ENCODE measurements around the gene SEL1L2. TPM values are rescaled to one million over a fixed set of nuclear protein-coding genes. Genes with fewer than 3 reads are reported as not detected.

SEL1L2 gene
- total and polyA plus RNA-seq, 4 donors = not detected

DNA sequence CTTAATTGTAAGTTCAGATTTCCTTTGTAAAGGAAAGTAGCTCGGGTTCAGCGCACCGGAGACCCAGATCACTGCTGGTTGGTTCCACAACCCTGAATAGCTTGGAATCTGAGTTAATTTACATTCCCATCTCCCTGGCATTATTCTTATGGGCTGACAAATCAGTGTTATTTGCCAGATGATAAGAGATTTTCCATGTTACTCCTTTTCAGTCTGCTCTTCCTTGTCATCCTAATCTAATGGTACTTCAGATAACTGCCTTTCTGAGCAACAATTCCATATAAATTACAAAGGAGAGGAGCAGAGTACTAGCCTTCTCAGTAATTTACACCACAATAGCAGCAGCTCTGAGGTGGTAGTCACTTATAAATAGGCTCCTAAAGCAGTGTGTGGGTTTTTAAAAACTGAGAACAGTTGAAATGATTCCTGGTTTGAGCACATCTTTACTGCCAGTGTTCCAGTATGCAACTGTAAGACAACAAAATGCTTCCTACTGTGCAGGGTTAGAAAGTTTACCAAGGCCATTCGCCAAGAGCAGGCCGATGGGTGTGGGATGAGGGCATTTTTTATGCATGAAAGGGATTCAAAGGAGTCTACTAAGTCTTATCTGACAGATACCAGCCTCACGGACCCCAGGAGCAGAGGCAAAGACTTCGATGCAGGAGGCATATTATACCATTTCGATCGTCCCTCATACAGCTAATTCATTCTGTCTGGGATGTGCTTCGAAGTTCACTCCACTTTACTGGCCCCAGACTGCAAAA is 115.8 kb downstream of the SEL1L2 start:
- Histone ChIP-seq H3K36me3 (ENCODE audit: control insufficient read depth in 4 of 4, insufficient read depth in 4 of 4, low read length in 4 of 4) (no peaks in the 10 kb centered on the region), H3K9me3 (ENCODE audit: control insufficient read depth in 4 of 4, insufficient read depth in 3 of 4, low read length in 3 of 4) (no peaks in the 10 kb centered on the region), H3K4me1 (ENCODE audit: control insufficient read depth in 5 of 5, insufficient read depth in 5 of 5, low read length in 5 of 5) (no peaks in the 10 kb centered on the region), H3K27ac (ENCODE audit: low read depth in 1 of 2, low read length in 1 of 2) (no peak overlapping the region), H3K27me3 (ENCODE audit: control insufficient read depth in 3 of 3, insufficient read depth in 3 of 3, low read length in 2 of 3) (no peaks in the 10 kb centered on the region), H3K9ac (ENCODE audit: insufficient read depth in 1 of 2, low read length in 2 of 2) (no peak overlapping the region), H3K4me3 (no peak overlapping the region)
- TF ChIP-seq, protein P1, sequence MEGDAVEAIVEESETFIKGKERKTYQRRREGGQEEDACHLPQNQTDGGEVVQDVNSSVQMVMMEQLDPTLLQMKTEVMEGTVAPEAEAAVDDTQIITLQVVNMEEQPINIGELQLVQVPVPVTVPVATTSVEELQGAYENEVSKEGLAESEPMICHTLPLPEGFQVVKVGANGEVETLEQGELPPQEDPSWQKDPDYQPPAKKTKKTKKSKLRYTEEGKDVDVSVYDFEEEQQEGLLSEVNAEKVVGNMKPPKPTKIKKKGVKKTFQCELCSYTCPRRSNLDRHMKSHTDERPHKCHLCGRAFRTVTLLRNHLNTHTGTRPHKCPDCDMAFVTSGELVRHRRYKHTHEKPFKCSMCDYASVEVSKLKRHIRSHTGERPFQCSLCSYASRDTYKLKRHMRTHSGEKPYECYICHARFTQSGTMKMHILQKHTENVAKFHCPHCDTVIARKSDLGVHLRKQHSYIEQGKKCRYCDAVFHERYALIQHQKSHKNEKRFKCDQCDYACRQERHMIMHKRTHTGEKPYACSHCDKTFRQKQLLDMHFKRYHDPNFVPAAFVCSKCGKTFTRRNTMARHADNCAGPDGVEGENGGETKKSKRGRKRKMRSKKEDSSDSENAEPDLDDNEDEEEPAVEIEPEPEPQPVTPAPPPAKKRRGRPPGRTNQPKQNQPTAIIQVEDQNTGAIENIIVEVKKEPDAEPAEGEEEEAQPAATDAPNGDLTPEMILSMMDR (IDR thresholded peaks at IDR 0.05; ENCODE audit: control extremely low read depth, extremely low read depth) = no peak
- DNase-seq = no peak
- ATAC-seq (ENCODE audit: insufficient read depth, low FRiP score) = no peak
- WGBS, 2 donors = 67 to 70% methylated on average over 10 of the region's 10 CpGs

DNA sequence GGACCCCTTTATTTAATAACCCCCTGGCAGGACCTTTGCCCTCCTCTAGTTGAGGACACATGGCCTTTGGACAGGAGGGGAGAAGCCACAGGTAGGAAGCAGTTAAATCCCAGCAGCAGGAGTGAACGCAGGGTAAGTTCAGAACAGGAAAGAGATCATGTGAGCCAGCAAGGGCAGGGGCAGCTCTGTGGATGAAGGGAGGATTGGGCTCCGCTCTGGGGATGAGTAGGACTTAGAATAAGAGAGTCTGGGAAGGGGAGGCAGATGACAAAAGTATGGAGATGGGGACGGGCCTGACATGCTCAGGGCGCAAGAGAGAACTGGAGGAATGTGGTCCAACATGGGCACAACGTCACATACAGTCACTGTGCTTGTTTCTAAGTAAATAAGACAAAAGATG is 116.6 kb downstream of the SEL1L2 start:
- TF ChIP-seq, protein P1 (IDR thresholded peaks at IDR 0.05; ENCODE audit: control extremely low read depth, extremely low read depth) = no peak
- Histone ChIP-seq H3K9me3 (ENCODE audit: control insufficient read depth in 4 of 4, insufficient read depth in 3 of 4, low read length in 3 of 4) (no peaks in the 10 kb centered on the region), H3K9ac (ENCODE audit: insufficient read depth in 1 of 2, low read length in 2 of 2) (no peak overlapping the region), H3K36me3 (ENCODE audit: control insufficient read depth in 4 of 4, insufficient read depth in 4 of 4, low read length in 4 of 4) (no peaks in the 10 kb centered on the region), H3K4me3 (no peak overlapping the region), H3K4me1 (ENCODE audit: control insufficient read depth in 5 of 5, insufficient read depth in 5 of 5, low read length in 5 of 5) (no peaks in the 10 kb centered on the region), H3K27me3 (ENCODE audit: control insufficient read depth in 3 of 3, insufficient read depth in 3 of 3, low read length in 2 of 3) (no peaks in the 10 kb centered on the region), H3K27ac (ENCODE audit: low read depth in 1 of 2, low read length in 1 of 2) (no peak overlapping the region)
- DNase-seq (no peak), ATAC-seq (ENCODE audit: insufficient read depth, low FRiP score) (no peak)
- WGBS, 2 donors = 68 to 73% methylated on average over 5 of the region's 5 CpGs

DNA sequence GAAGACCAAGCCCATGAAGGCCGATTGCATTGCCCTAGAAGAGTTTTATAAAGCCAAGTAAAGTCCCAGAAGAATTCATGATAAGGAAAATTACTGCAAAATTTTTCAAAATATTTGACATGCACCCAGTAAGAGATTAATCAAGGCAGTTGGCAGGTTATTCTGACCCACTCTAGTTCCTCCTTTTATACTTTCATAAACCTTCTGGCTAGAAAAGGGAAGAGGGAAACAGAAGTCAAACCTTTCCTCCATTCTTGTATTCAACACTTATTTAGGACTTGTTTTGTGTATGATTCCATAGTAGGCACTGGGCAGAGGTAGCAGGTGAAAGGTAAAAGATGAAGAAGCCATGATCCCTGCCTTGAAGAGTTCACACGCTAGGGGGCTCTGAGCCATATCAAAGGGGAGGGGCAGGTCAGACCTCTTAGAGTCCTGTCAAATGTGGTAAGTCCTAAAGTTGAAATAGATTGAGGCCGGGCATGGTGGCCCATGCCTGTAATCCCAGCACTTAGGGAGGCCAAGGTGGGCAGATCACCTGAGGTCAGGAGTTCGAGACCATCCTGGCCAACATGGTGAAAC is 120.2 kb downstream of the SEL1L2 start:
- H3K27me3 ChIP-seq (ENCODE audit: control insufficient read depth in 3 of 3, insufficient read depth in 3 of 3, low read length in 2 of 3) = no peaks in the 10 kb centered on the region
- H3K27ac ChIP-seq (ENCODE audit: low read depth in 1 of 2, low read length in 1 of 2) = no peak overlapping the region
- H3K36me3 ChIP-seq (ENCODE audit: control insufficient read depth in 4 of 4, insufficient read depth in 4 of 4, low read length in 4 of 4) = no peaks in the 10 kb centered on the region
- WGBS, 2 donors = 76 to 84% methylated on average over 4 of the region's 4 CpGs
- TF ChIP-seq, protein P1 (IDR thresholded peaks at IDR 0.05; ENCODE audit: control extremely low read depth, extremely low read depth) = no peak
- no peaks in the 10 kb centered on the region for H3K9me3 ChIP-seq (ENCODE audit: control insufficient read depth in 4 of 4, insufficient read depth in 3 of 4, low read length in 3 of 4)
- ATAC-seq (ENCODE audit: insufficient read depth, low FRiP score) (no peak), DNase-seq (no peak)
- H3K4me1 ChIP-seq (ENCODE audit: control insufficient read depth in 5 of 5, insufficient read depth in 5 of 5, low read length in 5 of 5) = peaks cover 0 to 12% (median 2%) of the 10 kb centered on the region in 5 donors
- H3K4me3 ChIP-seq = no peak overlapping the region
- H3K9ac ChIP-seq (ENCODE audit: insufficient read depth in 1 of 2, low read length in 2 of 2) = no peak overlapping the region
